WTC11 (cell line): ENCODE measurements around the gene ZZZ3. TPM values are rescaled to one million over a fixed set of nuclear protein-coding genes. Genes with fewer than 3 reads are reported as not detected.
A peak's percentile ranks its signal among the peaks of the same experiment; 100 is the strongest.

Experiments used
- ATAC-seq: fragments of 200-7000 bp; cut with Tn5 transposase; 2 replicates; pipeline ENCODE4 v1.10.0; 2021; ENCODE audit warnings: mild to moderate bottlenecking, moderate library complexity
- CTCF ChIA-PET: fragments of 300-600 bp; sonication (Branson Sonifier 250); formaldehyde crosslinking; loops from one replicate; lab custom pipeline; 2021; ENCODE audit warnings: antibody characterized with exemption; lab: Charles Lee
- POLR2A ChIA-PET: fragments of 350-600 bp; sonication (Branson Sonifier 250); formaldehyde crosslinking; loops from one replicate; lab custom pipeline; 2021; ENCODE audit warnings: antibody characterized with exemption; lab: Charles Lee
- DNase-seq: peaks from one replicate; pipeline ENCODE4 v3.0.0; 2021; ENCODE audit warnings: low spot score
- H3K27ac Mint-ChIP-seq: 2 replicates; pipeline ENCODE4 v1.8.0; 2021; ENCODE audit warnings: mixed read lengths
- H3K27me3 Mint-ChIP-seq: 2 replicates; pipeline ENCODE4 v1.8.0; 2021; ENCODE audit warnings: low read depth, mild to moderate bottlenecking, moderate library complexity, mixed read lengths
- H3K36me3 Mint-ChIP-seq: 2 replicates; pipeline ENCODE4 v1.8.0; 2021; ENCODE audit warnings: mixed read lengths
- H3K4me1 Mint-ChIP-seq: 2 replicates; pipeline ENCODE4 v1.8.0; 2022; ENCODE audit warnings: mixed read lengths
- H3K4me3 Mint-ChIP-seq: 2 replicates; pipeline ENCODE4 v1.8.0; 2021; ENCODE audit warnings: mild to moderate bottlenecking, moderate library complexity, mixed read lengths
- H3K9me3 Mint-ChIP-seq: 2 replicates; pipeline ENCODE4 v1.8.0; 2021; ENCODE audit warnings: mixed read lengths
- ATF1 ChIP-seq: sonication (generic); formaldehyde crosslinking; IDR thresholded peaks from 2 replicates; pipeline ENCODE4 v1.8.1; 2023; ENCODE audit warnings: mild to moderate bottlenecking, moderate library complexity, missing genetic modification reagents
- CBFB ChIP-seq: sonication (generic); formaldehyde crosslinking; IDR thresholded peaks from 2 replicates; pipeline ENCODE4 v1.8.1; 2022; ENCODE audit warnings: mild to moderate bottlenecking, low read depth, missing genetic modification reagents
- CREB1 ChIP-seq: sonication (generic); formaldehyde crosslinking; IDR thresholded peaks from 2 replicates; pipeline ENCODE4 v1.8.0; 2023; ENCODE audit warnings: mild to moderate bottlenecking, missing genetic modification reagents
- ESRRA ChIP-seq: sonication (generic); formaldehyde crosslinking; IDR thresholded peaks from 2 replicates; pipeline ENCODE4 v1.8.1; 2022; ENCODE audit warnings: mild to moderate bottlenecking, missing genetic modification reagents, borderline replicate concordance
- ETV6 ChIP-seq: sonication (generic); formaldehyde crosslinking; IDR thresholded peaks from 2 replicates; pipeline ENCODE4 v1.8.1; 2022; ENCODE audit warnings: mild to moderate bottlenecking, missing genetic modification reagents
- NFYB ChIP-seq: sonication (generic); formaldehyde crosslinking; conservative IDR thresholded peaks from 2 replicates; pipeline ENCODE4 v1.8.0; 2022; ENCODE audit warnings: low read depth, missing genetic modification reagents
- OVOL2 ChIP-seq: fragments of 250-450 bp; sonication (Bioruptor Pico); IDR thresholded peaks from 2 replicates; pipeline ENCODE4 v1.9.0; 2021; ENCODE audit warnings: mild to moderate bottlenecking, borderline replicate concordance
- PRRX2 ChIP-seq: fragments of 250-450 bp; sonication (Bioruptor Pico); IDR thresholded peaks from 2 replicates; pipeline ENCODE4 v1.8.0; 2021; ENCODE audit warnings: mild to moderate bottlenecking
- SMAD4 ChIP-seq: sonication (generic); formaldehyde crosslinking; IDR thresholded peaks from 2 replicates; pipeline ENCODE4 v1.8.0; 2022; ENCODE audit warnings: mild to moderate bottlenecking, missing genetic modification reagents
- TEAD1 ChIP-seq: sonication (generic); formaldehyde crosslinking; IDR thresholded peaks from 2 replicates; pipeline ENCODE4 v1.8.0; 2022; ENCODE audit warnings: mild to moderate bottlenecking, missing genetic modification reagents
- ZNF121 ChIP-seq: sonication (generic); formaldehyde crosslinking; IDR thresholded peaks from 2 replicates; pipeline ENCODE4 v1.8.0; 2023; ENCODE audit warnings: missing genetic modification reagents
- ZNF232 ChIP-seq: sonication (generic); formaldehyde crosslinking; IDR thresholded peaks from 2 replicates; pipeline ENCODE4 v1.8.0; 2022; ENCODE audit warnings: mild to moderate bottlenecking, missing genetic modification reagents
- ZNF416 ChIP-seq: fragments of 250-450 bp; sonication (Bioruptor Pico); IDR thresholded peaks from 2 replicates; pipeline ENCODE4 v1.9.0; 2021; ENCODE audit warnings: mild to moderate bottlenecking, inconsistent platforms
- ZNF423 ChIP-seq: fragments of 250-450 bp; sonication (Bioruptor Pico); IDR thresholded peaks from 2 replicates; pipeline ENCODE4 v2.1.2; 2022; ENCODE audit warnings: mild to moderate bottlenecking, moderate library complexity
- total RNA-seq: library from RNA; stranded (reverse); gene quantifications from 3 replicates; pipeline ENCODE4 v1.2.3, GENCODE V29; 2021
- TF ChIP-seq, protein P1 (sequence below): sonication (generic); formaldehyde crosslinking; IDR thresholded peaks from 2 replicates; pipeline ENCODE4 v1.8.1; 2022; ENCODE audit warnings: low read depth, mild to moderate bottlenecking, moderate library complexity, missing genetic modification reagents, borderline replicate concordance
- TF ChIP-seq, protein P2 (sequence below): sonication (generic); formaldehyde crosslinking; IDR thresholded peaks from 2 replicates; pipeline ENCODE4 v1.8.1; 2023; ENCODE audit warnings: mild to moderate bottlenecking, missing genetic modification reagents
- TF ChIP-seq, protein P3 (sequence below): sonication (generic); formaldehyde crosslinking; IDR thresholded peaks from 2 replicates; pipeline ENCODE4 v1.8.0; 2023; ENCODE audit warnings: missing genetic modification reagents
- TF ChIP-seq, protein P4 (sequence below): sonication (generic); formaldehyde crosslinking; IDR thresholded peaks from 2 replicates; pipeline ENCODE4 v1.8.0; 2022; ENCODE audit warnings: mild to moderate bottlenecking, missing genetic modification reagents
- TF ChIP-seq, protein P5 (sequence below): sonication (generic); formaldehyde crosslinking; conservative IDR thresholded peaks from 2 replicates; pipeline ENCODE4 v1.8.1; 2023; ENCODE audit warnings: mild to moderate bottlenecking, low read depth, missing genetic modification reagents, moderate library complexity
- TF ChIP-seq, protein P6 (sequence below): sonication (generic); formaldehyde crosslinking; IDR thresholded peaks from 2 replicates; pipeline ENCODE4 v1.8.0; 2022; ENCODE audit warnings: missing genetic modification reagents

Gene ZZZ3
- total RNA-seq, 1 experiment from 2014 or later, result 43.5 TPM

DNA sequence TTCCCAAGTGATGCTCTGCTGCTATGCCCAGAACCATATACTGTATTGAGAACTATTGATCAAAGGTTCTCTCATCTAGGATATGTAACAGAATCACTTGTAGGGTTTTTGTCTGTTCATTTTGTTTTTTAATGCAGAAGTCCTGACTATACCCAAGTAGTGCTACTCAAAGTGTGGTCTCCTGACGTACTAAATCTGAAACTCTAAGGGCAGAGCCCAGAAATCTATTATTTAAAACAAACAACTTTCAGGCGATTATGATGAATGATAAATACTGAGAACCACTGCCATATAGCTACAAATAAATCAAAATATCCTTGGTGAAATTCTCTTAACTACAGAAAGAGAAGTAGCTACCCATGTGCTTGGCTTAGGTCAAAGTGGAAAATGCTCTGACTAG lies 10.1 kb downstream of the ZZZ3 start (continued):
- no peak for TF ChIP-seq ZNF232 (CRISPR knock-in tag)
- TF ChIP-seq, all 79 proteins: peak for 0

DNA sequence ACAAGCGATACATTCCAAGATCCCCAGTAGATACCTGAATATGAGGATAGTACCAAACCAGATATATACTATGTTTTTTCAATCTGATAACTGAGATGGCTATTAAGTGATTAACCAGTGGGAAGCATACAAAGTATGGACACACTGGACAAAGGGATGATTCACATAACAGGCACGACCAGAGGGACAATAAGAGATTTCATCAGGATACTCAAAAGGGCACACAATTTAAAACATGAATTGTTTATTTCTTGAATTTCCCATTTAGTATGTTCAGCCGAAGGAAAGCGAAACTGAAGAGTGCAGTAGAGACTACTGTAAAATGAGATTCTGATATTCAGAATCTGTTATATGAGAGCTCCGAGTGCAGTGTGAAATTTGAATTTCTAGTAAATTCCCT lies 10.6 kb downstream of the ZZZ3 start:
- POLR2A ChIA-PET, result no interaction called here

DNA sequence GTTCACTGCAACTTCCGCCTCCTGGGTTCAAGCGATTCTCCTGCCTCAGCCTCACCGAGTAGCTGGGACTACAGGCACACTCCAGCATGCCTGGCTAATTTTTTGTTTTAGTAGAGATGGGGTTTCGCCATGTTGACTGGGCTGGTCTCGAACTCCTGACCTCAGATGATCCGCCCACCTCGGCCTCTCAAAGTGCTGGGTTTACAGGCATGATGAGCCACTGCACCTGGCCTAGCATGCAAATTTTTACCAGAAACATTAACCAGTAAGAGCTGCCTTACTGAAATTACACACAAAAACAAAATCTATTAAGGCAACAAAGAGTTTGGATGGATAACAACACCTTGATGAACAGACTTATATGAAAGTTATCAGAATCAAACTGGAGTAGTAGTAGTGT lies 12.1 kb downstream of the ZZZ3 start:
- POLR2A ChIA-PET, result no interaction called here
- peak overlapping the region; percentile 75; the same call in 1 of the 2 replicates for H3K27ac Mint-ChIP-seq
- H3K27me3 Mint-ChIP-seq, result no peaks in the 10 kb centered on the region
- ATAC-seq (no peak), DNase-seq (no peak)
- H3K4me3 Mint-ChIP-seq, result no peak overlapping the region
- no peaks in the 10 kb centered on the region for H3K36me3 Mint-ChIP-seq
- CTCF ChIA-PET, result interaction anchor here (0.7 kb wide), 1 partner anchor 18 kb away, joined by 4 read pairs; no protein-coding TSS in a partner anchor
- TF ChIP-seq, protein P1, sequence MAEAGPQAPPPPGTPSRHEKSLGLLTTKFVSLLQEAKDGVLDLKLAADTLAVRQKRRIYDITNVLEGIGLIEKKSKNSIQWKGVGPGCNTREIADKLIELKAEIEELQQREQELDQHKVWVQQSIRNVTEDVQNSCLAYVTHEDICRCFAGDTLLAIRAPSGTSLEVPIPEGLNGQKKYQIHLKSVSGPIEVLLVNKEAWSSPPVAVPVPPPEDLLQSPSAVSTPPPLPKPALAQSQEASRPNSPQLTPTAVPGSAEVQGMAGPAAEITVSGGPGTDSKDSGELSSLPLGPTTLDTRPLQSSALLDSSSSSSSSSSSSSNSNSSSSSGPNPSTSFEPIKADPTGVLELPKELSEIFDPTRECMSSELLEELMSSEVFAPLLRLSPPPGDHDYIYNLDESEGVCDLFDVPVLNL, result no peak
- TF ChIP-seq ESRRA (CRISPR knock-in tag) (no peak), OVOL2 (no peak), TEAD1 (CRISPR knock-in tag) (no peak), ZNF121 (CRISPR knock-in tag) (no peak), ZNF423 (CRISPR knock-in tag) (no peak), PRRX2 (CRISPR knock-in tag) (no peak), ZNF416 (CRISPR knock-in tag) (no peak), CREB1 (CRISPR knock-in tag) (no peak), SMAD4 (CRISPR knock-in tag) (no peak)
- TF ChIP-seq, protein P2, sequence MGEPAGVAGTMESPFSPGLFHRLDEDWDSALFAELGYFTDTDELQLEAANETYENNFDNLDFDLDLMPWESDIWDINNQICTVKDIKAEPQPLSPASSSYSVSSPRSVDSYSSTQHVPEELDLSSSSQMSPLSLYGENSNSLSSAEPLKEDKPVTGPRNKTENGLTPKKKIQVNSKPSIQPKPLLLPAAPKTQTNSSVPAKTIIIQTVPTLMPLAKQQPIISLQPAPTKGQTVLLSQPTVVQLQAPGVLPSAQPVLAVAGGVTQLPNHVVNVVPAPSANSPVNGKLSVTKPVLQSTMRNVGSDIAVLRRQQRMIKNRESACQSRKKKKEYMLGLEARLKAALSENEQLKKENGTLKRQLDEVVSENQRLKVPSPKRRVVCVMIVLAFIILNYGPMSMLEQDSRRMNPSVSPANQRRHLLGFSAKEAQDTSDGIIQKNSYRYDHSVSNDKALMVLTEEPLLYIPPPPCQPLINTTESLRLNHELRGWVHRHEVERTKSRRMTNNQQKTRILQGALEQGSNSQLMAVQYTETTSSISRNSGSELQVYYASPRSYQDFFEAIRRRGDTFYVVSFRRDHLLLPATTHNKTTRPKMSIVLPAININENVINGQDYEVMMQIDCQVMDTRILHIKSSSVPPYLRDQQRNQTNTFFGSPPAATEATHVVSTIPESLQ (CRISPR knock-in tag), result no peak
- TF ChIP-seq, protein P3, sequence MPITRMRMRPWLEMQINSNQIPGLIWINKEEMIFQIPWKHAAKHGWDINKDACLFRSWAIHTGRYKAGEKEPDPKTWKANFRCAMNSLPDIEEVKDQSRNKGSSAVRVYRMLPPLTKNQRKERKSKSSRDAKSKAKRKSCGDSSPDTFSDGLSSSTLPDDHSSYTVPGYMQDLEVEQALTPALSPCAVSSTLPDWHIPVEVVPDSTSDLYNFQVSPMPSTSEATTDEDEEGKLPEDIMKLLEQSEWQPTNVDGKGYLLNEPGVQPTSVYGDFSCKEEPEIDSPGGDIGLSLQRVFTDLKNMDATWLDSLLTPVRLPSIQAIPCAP (CRISPR knock-in tag), result no peak
- TF ChIP-seq, protein P4, sequence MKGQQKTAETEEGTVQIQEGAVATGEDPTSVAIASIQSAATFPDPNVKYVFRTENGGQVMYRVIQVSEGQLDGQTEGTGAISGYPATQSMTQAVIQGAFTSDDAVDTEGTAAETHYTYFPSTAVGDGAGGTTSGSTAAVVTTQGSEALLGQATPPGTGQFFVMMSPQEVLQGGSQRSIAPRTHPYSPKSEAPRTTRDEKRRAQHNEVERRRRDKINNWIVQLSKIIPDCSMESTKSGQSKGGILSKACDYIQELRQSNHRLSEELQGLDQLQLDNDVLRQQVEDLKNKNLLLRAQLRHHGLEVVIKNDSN (CRISPR knock-in tag), result no peak
- TF ChIP-seq, protein P5, sequence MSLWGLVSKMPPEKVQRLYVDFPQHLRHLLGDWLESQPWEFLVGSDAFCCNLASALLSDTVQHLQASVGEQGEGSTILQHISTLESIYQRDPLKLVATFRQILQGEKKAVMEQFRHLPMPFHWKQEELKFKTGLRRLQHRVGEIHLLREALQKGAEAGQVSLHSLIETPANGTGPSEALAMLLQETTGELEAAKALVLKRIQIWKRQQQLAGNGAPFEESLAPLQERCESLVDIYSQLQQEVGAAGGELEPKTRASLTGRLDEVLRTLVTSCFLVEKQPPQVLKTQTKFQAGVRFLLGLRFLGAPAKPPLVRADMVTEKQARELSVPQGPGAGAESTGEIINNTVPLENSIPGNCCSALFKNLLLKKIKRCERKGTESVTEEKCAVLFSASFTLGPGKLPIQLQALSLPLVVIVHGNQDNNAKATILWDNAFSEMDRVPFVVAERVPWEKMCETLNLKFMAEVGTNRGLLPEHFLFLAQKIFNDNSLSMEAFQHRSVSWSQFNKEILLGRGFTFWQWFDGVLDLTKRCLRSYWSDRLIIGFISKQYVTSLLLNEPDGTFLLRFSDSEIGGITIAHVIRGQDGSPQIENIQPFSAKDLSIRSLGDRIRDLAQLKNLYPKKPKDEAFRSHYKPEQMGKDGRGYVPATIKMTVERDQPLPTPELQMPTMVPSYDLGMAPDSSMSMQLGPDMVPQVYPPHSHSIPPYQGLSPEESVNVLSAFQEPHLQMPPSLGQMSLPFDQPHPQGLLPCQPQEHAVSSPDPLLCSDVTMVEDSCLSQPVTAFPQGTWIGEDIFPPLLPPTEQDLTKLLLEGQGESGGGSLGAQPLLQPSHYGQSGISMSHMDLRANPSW (CRISPR knock-in tag), result no peak
- no peaks in the 10 kb centered on the region for H3K9me3 Mint-ChIP-seq
- H3K4me1 Mint-ChIP-seq, result peaks cover 34% of the 10 kb centered on the region

More for the DNA sequence above, 10.6 kb downstream of the ZZZ3 start:
- no peak overlapping the region for H3K4me3 Mint-ChIP-seq
- H3K4me1 Mint-ChIP-seq, result peaks cover 37% of the 10 kb centered on the region
- H3K36me3 Mint-ChIP-seq, result no peaks in the 10 kb centered on the region
- DNase-seq (no peak), ATAC-seq (no peak)
- no peaks in the 10 kb centered on the region for H3K9me3 Mint-ChIP-seq
- TF ChIP-seq ATF1 (CRISPR knock-in tag), result no peak
- no peak for TF ChIP-seq ETV6
- TF ChIP-seq, protein P6, sequence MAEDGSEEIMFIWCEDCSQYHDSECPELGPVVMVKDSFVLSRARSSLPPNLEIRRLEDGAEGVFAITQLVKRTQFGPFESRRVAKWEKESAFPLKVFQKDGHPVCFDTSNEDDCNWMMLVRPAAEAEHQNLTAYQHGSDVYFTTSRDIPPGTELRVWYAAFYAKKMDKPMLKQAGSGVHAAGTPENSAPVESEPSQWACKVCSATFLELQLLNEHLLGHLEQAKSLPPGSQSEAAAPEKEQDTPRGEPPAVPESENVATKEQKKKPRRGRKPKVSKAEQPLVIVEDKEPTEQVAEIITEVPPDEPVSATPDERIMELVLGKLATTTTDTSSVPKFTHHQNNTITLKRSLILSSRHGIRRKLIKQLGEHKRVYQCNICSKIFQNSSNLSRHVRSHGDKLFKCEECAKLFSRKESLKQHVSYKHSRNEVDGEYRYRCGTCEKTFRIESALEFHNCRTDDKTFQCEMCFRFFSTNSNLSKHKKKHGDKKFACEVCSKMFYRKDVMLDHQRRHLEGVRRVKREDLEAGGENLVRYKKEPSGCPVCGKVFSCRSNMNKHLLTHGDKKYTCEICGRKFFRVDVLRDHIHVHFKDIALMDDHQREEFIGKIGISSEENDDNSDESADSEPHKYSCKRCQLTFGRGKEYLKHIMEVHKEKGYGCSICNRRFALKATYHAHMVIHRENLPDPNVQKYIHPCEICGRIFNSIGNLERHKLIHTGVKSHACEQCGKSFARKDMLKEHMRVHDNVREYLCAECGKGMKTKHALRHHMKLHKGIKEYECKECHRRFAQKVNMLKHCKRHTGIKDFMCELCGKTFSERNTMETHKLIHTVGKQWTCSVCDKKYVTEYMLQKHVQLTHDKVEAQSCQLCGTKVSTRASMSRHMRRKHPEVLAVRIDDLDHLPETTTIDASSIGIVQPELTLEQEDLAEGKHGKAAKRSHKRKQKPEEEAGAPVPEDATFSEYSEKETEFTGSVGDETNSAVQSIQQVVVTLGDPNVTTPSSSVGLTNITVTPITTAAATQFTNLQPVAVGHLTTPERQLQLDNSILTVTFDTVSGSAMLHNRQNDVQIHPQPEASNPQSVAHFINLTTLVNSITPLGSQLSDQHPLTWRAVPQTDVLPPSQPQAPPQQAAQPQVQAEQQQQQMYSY (CRISPR knock-in tag), result no peak
- TF ChIP-seq ZNF232 (CRISPR knock-in tag), result no peak
- no peak for TF ChIP-seq CBFB
- TF ChIP-seq CREB1 (CRISPR knock-in tag), result no peak
- TF ChIP-seq NFYB (CRISPR knock-in tag), result no peak
- no peak for TF ChIP-seq OVOL2
- peak overlapping the region; percentile 4; the same call in 1 of the 2 replicates for H3K27ac Mint-ChIP-seq
- H3K27me3 Mint-ChIP-seq, result no peaks in the 10 kb centered on the region
- CTCF ChIA-PET, result no interaction called here
